Smooth muscle cell (in vitro differentiated cells): ENCODE data around the gene OR10A4. TPM values are rescaled to one million over a fixed set of nuclear protein-coding genes. Genes with fewer than 3 reads are reported as not detected.
"Not testable (repeated sequence)": the region's sequence is repeated elsewhere in the genome, so short reads cannot be mapped to it uniquely, and the experiment has no call there.

Experiments
- DNase-seq: peaks from one replicate; lab custom pipeline; 2025; ENCODE audit not compliant: unreplicated experiment; lab: John Stamatoyannopoulos, UW
- H2AFZ ChIP-seq: fragments of 200-600 bp; sonication (generic); 2 replicates; pipeline ENCODE4 v1.6.0; 2016; ENCODE audit warnings: antibody characterized with exemption, low read depth, mild to moderate bottlenecking
- H3F3A ChIP-seq: fragments of 200-600 bp; sonication (generic); 2 replicates; pipeline ENCODE4 v1.6.0; 2017; ENCODE audit warnings: antibody characterized with exemption, low read depth
- H3K27ac ChIP-seq: fragments of 200-600 bp; sonication (generic); 2 replicates; pipeline ENCODE4 v1.5.1; 2016; ENCODE audit warnings: low read depth, mild to moderate bottlenecking
- H3K27me3 ChIP-seq: fragments of 200-600 bp; sonication (generic); 2 replicates; pipeline ENCODE4 v1.6.1; 2016; ENCODE audit warnings: low read depth, mild to moderate bottlenecking
- H3K36me3 ChIP-seq: fragments of 200-600 bp; sonication (generic); 2 replicates; pipeline ENCODE4 v1.5.1; 2016; ENCODE audit warnings: low read depth
- H3K4me1 ChIP-seq: fragments of 200-600 bp; sonication (generic); 2 replicates; pipeline ENCODE4 v1.5.1; 2016; ENCODE audit warnings: low read depth
- H3K4me2 ChIP-seq: fragments of 200-600 bp; sonication (generic); 2 replicates; pipeline ENCODE4 v1.6.0; 2016; ENCODE audit warnings: mild to moderate bottlenecking
- H3K4me3 ChIP-seq: fragments of 200-600 bp; sonication (generic); 2 replicates; pipeline ENCODE4 v1.5.1; 2016; ENCODE audit warnings: mild to moderate bottlenecking
- H3K79me2 ChIP-seq: fragments of 200-600 bp; sonication (generic); 2 replicates; pipeline ENCODE4 v1.6.0; 2016; ENCODE audit warnings: low read depth, mild to moderate bottlenecking
- H3K9ac ChIP-seq: fragments of 200-600 bp; sonication (generic); 2 replicates; pipeline ENCODE4 v1.6.0; 2016; ENCODE audit warnings: low read depth
- H3K9me3 ChIP-seq: fragments of 200-600 bp; sonication (generic); replicated peaks from 2 replicates; pipeline ENCODE4 v1.5.1; 2016; ENCODE audit warnings: low read depth
- H4K20me1 ChIP-seq: fragments of 200-600 bp; sonication (generic); 2 replicates; pipeline ENCODE4 v1.6.0; 2016; ENCODE audit warnings: low read depth
- WGBS: methylation state at CpG from one replicate; pipeline ENCODE4 v1.1.7; 2016; ENCODE audit warnings: low lambda C conversion rate; 5-methylcytosine and 5-hydroxymethylcytosine counted together
- polyA plus RNA-seq: library from polyadenylated mRNA; unstranded; fragments of >200 nt; fragmentation: Nextera tagmentation; extraction: Ambion mirVana; gene quantifications from 2 replicates; pipeline ENCODE4 v1.2.1, GENCODE V29; 2016
- total RNA-seq: library from RNA; depleted of rRNA; stranded (reverse); fragments of >200 nt; gene quantifications from 2 replicates; pipeline ENCODE4 v1.2.3, GENCODE V29; 2014
- TF ChIP-seq, protein P1 (sequence below): fragments of 200-600 bp; sonication (generic); IDR thresholded peaks from 2 replicates; pipeline ENCODE4 v1.5.1; 2017; ENCODE audit warnings: borderline replicate concordance, mild to moderate bottlenecking, antibody characterized with exemption; ENCODE audit not compliant: insufficient read depth, poor library complexity, severe bottlenecking

Gene OR10A4
- total and polyA plus RNA-seq, 2 experiments from 2014 or later, result not detected

GRCh38 chr11:6876914-6877313, 489 bp downstream of the OR10A4 start:
- 87% methylated on average over 3 of the region's 3 CpGs for WGBS
- no peak overlapping the region for H3K27ac ChIP-seq
- no peak overlapping the region for H3K4me2 ChIP-seq
- H3K9me3 ChIP-seq, result no peaks in the 10 kb centered on the region
- H3K4me3 ChIP-seq, result no peak overlapping the region
- H3F3A ChIP-seq, result no peaks in the 10 kb centered on the region
- H3K27me3 ChIP-seq, result no peaks in the 10 kb centered on the region
- DNase-seq, result no peak
- H3K36me3 ChIP-seq, result no peaks in the 10 kb centered on the region
- H2AFZ ChIP-seq, result no peak overlapping the region
- no peak overlapping the region for H3K9ac ChIP-seq
- H3K4me1 ChIP-seq, result no peaks in the 10 kb centered on the region
- no peaks in the 10 kb centered on the region for H3K79me2 ChIP-seq
- TF ChIP-seq, protein P1, sequence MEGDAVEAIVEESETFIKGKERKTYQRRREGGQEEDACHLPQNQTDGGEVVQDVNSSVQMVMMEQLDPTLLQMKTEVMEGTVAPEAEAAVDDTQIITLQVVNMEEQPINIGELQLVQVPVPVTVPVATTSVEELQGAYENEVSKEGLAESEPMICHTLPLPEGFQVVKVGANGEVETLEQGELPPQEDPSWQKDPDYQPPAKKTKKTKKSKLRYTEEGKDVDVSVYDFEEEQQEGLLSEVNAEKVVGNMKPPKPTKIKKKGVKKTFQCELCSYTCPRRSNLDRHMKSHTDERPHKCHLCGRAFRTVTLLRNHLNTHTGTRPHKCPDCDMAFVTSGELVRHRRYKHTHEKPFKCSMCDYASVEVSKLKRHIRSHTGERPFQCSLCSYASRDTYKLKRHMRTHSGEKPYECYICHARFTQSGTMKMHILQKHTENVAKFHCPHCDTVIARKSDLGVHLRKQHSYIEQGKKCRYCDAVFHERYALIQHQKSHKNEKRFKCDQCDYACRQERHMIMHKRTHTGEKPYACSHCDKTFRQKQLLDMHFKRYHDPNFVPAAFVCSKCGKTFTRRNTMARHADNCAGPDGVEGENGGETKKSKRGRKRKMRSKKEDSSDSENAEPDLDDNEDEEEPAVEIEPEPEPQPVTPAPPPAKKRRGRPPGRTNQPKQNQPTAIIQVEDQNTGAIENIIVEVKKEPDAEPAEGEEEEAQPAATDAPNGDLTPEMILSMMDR, result no peak
- no peaks in the 10 kb centered on the region for H4K20me1 ChIP-seq

DNA sequence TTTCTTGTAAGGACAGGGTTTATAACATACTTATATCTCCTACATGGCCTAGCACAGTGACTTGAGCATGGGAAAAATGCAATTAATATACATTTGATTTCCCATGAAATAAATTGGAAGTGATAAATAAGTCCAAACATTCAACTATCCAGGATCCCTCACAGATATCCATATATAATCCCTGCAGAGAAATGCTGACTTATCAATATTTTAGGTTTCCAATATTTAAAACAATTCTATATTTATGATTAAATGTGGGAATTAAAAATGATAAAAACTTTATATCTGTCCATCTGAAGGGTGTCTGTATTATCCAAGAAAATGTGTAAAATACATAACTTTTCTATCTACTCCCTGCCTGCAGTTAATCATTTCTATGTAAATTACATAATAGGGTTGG, 6.3 kb downstream of the OR10A4 start:
- H3K79me2 ChIP-seq, result no peaks in the 10 kb centered on the region
- no peaks in the 10 kb centered on the region for H3F3A ChIP-seq
- H3K27me3 ChIP-seq, result no peaks in the 10 kb centered on the region
- no peak overlapping the region for H3K4me2 ChIP-seq
- H3K36me3 ChIP-seq, result no peaks in the 10 kb centered on the region
- H2AFZ ChIP-seq, result no peak overlapping the region
- H3K4me3 ChIP-seq, result no peak overlapping the region
- no peak for DNase-seq
- TF ChIP-seq, protein P1, result no peak
- no peaks in the 10 kb centered on the region for H3K9me3 ChIP-seq
- no peaks in the 10 kb centered on the region for H3K4me1 ChIP-seq
- H3K27ac ChIP-seq, result no peak overlapping the region
- H3K9ac ChIP-seq, result no peak overlapping the region
- H4K20me1 ChIP-seq, result no peaks in the 10 kb centered on the region

DNA sequence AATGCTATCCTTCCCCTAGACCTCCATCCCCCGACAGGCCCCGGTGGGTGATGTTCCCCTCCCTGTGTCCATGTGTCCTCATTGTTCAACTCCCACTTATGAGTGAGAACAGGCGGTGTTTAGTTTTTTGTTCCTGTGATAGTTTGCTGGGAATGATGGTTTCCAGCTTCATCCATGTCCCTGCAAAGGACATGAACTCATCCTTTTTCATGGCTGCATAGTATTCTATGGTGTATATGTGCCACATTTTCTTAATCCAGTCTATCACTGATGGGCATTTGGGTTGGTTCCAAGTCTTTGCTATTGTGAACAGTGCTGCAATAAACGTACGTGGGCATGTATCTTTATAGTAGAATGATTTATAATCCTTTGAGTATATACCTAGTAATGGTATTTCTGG, 11.3 kb downstream of the OR10A4 start:
- not testable (repeated sequence) for H2AFZ ChIP-seq, H3K9ac ChIP-seq, H3K27me3 ChIP-seq, H3K4me1 ChIP-seq, DNase-seq, H4K20me1 ChIP-seq, H3K36me3 ChIP-seq, H3K4me3 ChIP-seq, H3K27ac ChIP-seq, H3K9me3 ChIP-seq, H3K79me2 ChIP-seq, H3K4me2 ChIP-seq, H3F3A ChIP-seq
- 96% methylated on average over 5 of the region's 5 CpGs for WGBS

GRCh38 chr11:6888830-6889229, 12.4 kb downstream of the OR10A4 start:
- Histone ChIP-seq H3K9ac (no peak overlapping the region), H3K9me3 (no peaks in the 10 kb centered on the region), H3K79me2 (no peaks in the 10 kb centered on the region), H3K4me1 (no peaks in the 10 kb centered on the region), H2AFZ (no peak overlapping the region), H3F3A (no peaks in the 10 kb centered on the region), H3K27ac (no peak overlapping the region), H4K20me1 (no peaks in the 10 kb centered on the region), H3K36me3 (no peaks in the 10 kb centered on the region), H3K4me2 (no peak overlapping the region), H3K4me3 (no peak overlapping the region), H3K27me3 (no peaks in the 10 kb centered on the region)
- DNase-seq, result no peak
- WGBS, result 95% methylated on average over 4 of the region's 4 CpGs
- TF ChIP-seq, protein P1, result no peak
